Amygdala (tissue), 56 donors: ENCODE data around the gene SLC9A2.

Source experiments
- DNase-seq, 56 donors: peaks; one replicate each; lab custom pipeline; 2025; lab: John Stamatoyannopoulos, UW

SLC9A2 gene

GRCh38 chr2:102718387-102719316, 99.3 kb downstream of the SLC9A2 start:
- no peak for DNase-seq

GRCh38 chr2:102724016-102724490, 104.7 kb downstream of the SLC9A2 start:
- no peak for DNase-seq

- peak in 11 of 56 donors; percentile 6 to 51 (median 24) for DNase-seq
Observed at GRCh38 chr2:102724553-102724952, 105.2 kb downstream of the SLC9A2 start.

GRCh38 chr2:102726128-102727087, 107.1 kb downstream of the SLC9A2 start:
- DNase-seq = no peak

GRCh38 chr2:102735416-102736109, 116.2 kb downstream of the SLC9A2 start:
- DNase-seq = peak in 2 of 56 donors; percentile 6 to 10

- peak in 2 of 56 donors; percentile 6 to 52 for DNase-seq
Observed at GRCh38 chr2:102736110-102736409, 116.7 kb downstream of the SLC9A2 start.

GRCh38 chr2:102736410-102737409, 117.4 kb downstream of the SLC9A2 start:
- peak in 50 of 56 donors; percentile 8 to 81 (median 55) for DNase-seq

- DNase-seq = no peak
Observed at GRCh38 chr2:102737431-102737830, 118.1 kb downstream of the SLC9A2 start.

- DNase-seq = no peak
Observed at GRCh38 chr2:102743259-102743658, 123.9 kb downstream of the SLC9A2 start.

- DNase-seq = no peak
Observed at GRCh38 chr2:102748107-102748506, 128.8 kb downstream of the SLC9A2 start.

- DNase-seq = no peak
Observed at GRCh38 chr2:102749938-102750337, 130.6 kb downstream of the SLC9A2 start.

- DNase-seq = peak in 6 of 56 donors; percentile 1 to 40 (median 10)
Observed at GRCh38 chr2:102753563-102754159, 134.3 kb downstream of the SLC9A2 start.

- no peak for DNase-seq
Observed at GRCh38 chr2:102754456-102755145, 135.2 kb downstream of the SLC9A2 start.

- no peak for DNase-seq
Observed at GRCh38 chr2:102755284-102755683, 135.9 kb downstream of the SLC9A2 start.

GRCh38 chr2:102758439-102758838, 139.1 kb downstream of the SLC9A2 start:
- DNase-seq = no peak
